G401.6 (cell line): ENCODE data around the gene ZC3HAV1.

Experiments used
- FAIRE-seq: peaks from 2 replicates; lab custom pipeline; 2012; peaks lifted over from hg19 to GRCh38; lab: Jason Lieb, UNC

ZC3HAV1 gene

GRCh38 chr7:139016931-139017511 is 92.5 kb downstream of the ZC3HAV1 start:
- peak; percentile 92 for FAIRE-seq

DNA sequence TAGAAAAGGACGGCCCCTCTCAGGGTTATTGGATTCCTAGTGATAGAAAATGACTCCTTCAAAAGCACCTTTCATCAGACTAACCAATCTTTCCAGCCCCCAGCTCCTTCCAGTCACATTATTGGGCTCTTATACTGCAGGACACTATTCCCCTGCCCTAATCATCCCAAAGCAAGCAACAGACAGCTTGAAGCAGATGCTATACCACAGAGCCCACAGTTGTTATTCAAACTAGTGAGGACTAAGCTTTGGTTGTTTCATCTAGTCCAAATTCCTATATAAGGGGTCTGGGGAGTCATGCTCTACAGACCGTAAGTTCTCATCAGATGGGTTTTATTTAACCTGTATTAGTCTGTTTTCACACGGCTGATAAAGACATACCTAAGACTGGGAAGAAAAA is 98.1 kb downstream of the ZC3HAV1 start:
- no peak for FAIRE-seq

GRCh38 chr7:139004321-139005090 is 105.0 kb downstream of the ZC3HAV1 start:
- peak; percentile 44 for FAIRE-seq

GRCh38 chr7:138999414-138999813 is 110.1 kb downstream of the ZC3HAV1 start:
- no peak for FAIRE-seq
